Body of pancreas (tissue), 4 donors: ENCODE measurements around the gene PRSS3.
"Not testable (repeated sequence)": the region's sequence is repeated elsewhere in the genome, so short reads cannot be mapped to it uniquely, and the experiment has no call there.

Experiments
- POLR2A ChIP-seq, 3 donors: fragments of 450-650 bp; IDR thresholded peaks; one replicate each; pipeline ENCODE4 v1.6.1; 2016; ENCODE audit warnings: antibody characterized with exemption in 3 of 3, mild to moderate bottlenecking in 2 of 3
- TF ChIP-seq, protein P1 (sequence below), 7 experiments: fragments of 450-650 bp in 4 of 7; fragments of 200-600 bp in 3 of 7; sonication (generic) in 3 of 7; IDR thresholded peaks; one replicate each; pipeline ENCODE4 v1.5.1; 2016 to 2019; ENCODE audit warnings: antibody characterized with exemption in 7 of 7

DNA sequence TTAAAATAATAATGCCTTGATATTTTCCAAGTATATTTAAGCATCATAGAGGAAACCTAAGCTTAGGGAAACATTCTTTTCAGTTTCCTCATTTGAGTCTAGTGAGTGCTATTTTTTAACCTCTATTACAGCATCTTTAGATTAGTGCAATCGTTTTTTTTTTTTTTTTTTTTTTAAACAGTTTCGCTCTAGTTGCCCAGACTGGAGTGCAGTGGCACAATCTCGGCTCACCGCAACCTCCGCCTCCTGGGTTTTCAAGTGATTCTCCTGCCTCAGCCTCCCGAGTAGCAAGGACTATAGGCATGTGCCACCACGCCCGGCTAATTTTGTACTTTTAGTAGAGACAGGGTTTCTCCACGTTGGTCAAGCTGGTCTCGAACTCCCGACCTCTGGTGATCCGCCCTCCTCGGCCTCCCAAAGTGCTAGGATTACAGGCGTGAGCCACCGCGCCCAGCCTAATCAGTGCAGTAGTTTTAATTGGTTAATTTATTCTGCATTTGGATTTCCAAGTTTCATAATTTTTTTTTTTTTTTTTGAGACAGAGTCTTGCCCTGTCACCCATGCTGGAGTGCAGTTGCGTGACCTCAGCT is 34.4 kb downstream of the PRSS3 start:
- TF ChIP-seq, protein P1, sequence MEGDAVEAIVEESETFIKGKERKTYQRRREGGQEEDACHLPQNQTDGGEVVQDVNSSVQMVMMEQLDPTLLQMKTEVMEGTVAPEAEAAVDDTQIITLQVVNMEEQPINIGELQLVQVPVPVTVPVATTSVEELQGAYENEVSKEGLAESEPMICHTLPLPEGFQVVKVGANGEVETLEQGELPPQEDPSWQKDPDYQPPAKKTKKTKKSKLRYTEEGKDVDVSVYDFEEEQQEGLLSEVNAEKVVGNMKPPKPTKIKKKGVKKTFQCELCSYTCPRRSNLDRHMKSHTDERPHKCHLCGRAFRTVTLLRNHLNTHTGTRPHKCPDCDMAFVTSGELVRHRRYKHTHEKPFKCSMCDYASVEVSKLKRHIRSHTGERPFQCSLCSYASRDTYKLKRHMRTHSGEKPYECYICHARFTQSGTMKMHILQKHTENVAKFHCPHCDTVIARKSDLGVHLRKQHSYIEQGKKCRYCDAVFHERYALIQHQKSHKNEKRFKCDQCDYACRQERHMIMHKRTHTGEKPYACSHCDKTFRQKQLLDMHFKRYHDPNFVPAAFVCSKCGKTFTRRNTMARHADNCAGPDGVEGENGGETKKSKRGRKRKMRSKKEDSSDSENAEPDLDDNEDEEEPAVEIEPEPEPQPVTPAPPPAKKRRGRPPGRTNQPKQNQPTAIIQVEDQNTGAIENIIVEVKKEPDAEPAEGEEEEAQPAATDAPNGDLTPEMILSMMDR (IDR thresholded peaks at IDR 0.05): not testable (repeated sequence)
- not testable (repeated sequence) for TF ChIP-seq POLR2A (IDR thresholded peaks at IDR 0.05)
